MCF 10A (cell line): Measurements from ENCODE around the gene MOK. TPM values are rescaled to one million over a fixed set of nuclear protein-coding genes. Genes with fewer than 3 reads are reported as not detected.
A peak's percentile ranks its signal among the peaks of the same experiment; 100 is the strongest.

ENCODE experiments used
- BruUV-seq: library from RNA; stranded (reverse); fragments of 400-500 nt; replicated peaks from 2 replicates; lab custom pipeline; 2021; lab: Mats Ljungman, UMichigan
- CTCF ChIA-PET: fragments of 300-600 bp; sonication (Branson Sonifier 250); formaldehyde crosslinking; extraction: SDS; loops from one replicate; lab custom pipeline; 2021; ENCODE audit warnings: antibody characterized with exemption, inconsistent platforms; lab: Yijun Ruan, JAX
- POLR2A ChIA-PET: fragments of 300-600, 350-650 bp; sonication (Branson Sonifier 250); formaldehyde crosslinking; extraction: SDS; loops from one replicate; lab custom pipeline; 2020; ENCODE audit warnings: antibody characterized with exemption, inconsistent platforms; lab: Yijun Ruan, JAX
- DNase-seq: peaks from one replicate; pipeline ENCODE4 v3.0.0-alpha.2; 2018; ENCODE audit not compliant: unreplicated experiment
- H3K27ac Mint-ChIP-seq: one replicate; pipeline ENCODE4 v1.8.0; 2022; ENCODE audit warnings: mild to moderate bottlenecking, low read depth, mixed read lengths; ENCODE audit not compliant: unreplicated experiment
- H3K27me3 Mint-ChIP-seq: one replicate; pipeline ENCODE4 v1.8.0; 2022; ENCODE audit warnings: mixed read lengths; ENCODE audit not compliant: insufficient read depth, unreplicated experiment
- H3K36me3 Mint-ChIP-seq: one replicate; pipeline ENCODE4 v1.8.0; 2022; ENCODE audit warnings: mild to moderate bottlenecking, moderate library complexity, mixed read lengths; ENCODE audit not compliant: insufficient read depth, unreplicated experiment
- H3K4me1 Mint-ChIP-seq: one replicate; pipeline ENCODE4 v1.8.0; 2022; ENCODE audit warnings: mixed read lengths; ENCODE audit not compliant: insufficient read depth, unreplicated experiment
- H3K4me3 Mint-ChIP-seq: one replicate; pipeline ENCODE4 v1.8.0; 2022; ENCODE audit warnings: mild to moderate bottlenecking, moderate library complexity, mixed read lengths; ENCODE audit not compliant: unreplicated experiment
- H3K9me3 Mint-ChIP-seq: one replicate; pipeline ENCODE4 v1.8.0; 2022; ENCODE audit warnings: mixed read lengths; ENCODE audit not compliant: unreplicated experiment
- intact Hi-C: fragments of 100-400 bp; cut with micrococcal nuclease; formaldehyde crosslinking; loops from 2 replicates; pipeline ENCODE4 v1.14.1; 2022
- total RNA-seq: library from RNA; stranded (reverse); gene quantifications from 2 replicates; pipeline ENCODE4 v1.2.3, GENCODE V29; 2022
- TF ChIP-seq, protein P1 (sequence below): fragments of 200-600 bp; IDR thresholded peaks from one replicate; pipeline ENCODE4 v1.8.0; 2022; ENCODE audit warnings: antibody characterized with exemption, mild to moderate bottlenecking; ENCODE audit not compliant: unreplicated experiment

Gene MOK
- total RNA-seq, 1 experiment from 2014 or later = 98.9 TPM

- TF ChIP-seq, protein P1, sequence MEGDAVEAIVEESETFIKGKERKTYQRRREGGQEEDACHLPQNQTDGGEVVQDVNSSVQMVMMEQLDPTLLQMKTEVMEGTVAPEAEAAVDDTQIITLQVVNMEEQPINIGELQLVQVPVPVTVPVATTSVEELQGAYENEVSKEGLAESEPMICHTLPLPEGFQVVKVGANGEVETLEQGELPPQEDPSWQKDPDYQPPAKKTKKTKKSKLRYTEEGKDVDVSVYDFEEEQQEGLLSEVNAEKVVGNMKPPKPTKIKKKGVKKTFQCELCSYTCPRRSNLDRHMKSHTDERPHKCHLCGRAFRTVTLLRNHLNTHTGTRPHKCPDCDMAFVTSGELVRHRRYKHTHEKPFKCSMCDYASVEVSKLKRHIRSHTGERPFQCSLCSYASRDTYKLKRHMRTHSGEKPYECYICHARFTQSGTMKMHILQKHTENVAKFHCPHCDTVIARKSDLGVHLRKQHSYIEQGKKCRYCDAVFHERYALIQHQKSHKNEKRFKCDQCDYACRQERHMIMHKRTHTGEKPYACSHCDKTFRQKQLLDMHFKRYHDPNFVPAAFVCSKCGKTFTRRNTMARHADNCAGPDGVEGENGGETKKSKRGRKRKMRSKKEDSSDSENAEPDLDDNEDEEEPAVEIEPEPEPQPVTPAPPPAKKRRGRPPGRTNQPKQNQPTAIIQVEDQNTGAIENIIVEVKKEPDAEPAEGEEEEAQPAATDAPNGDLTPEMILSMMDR = no peak
- ChIA-PET POLR2A (interaction anchor here (0.7 to 1.3 kb wide), 2 partner anchors 17 to 79 kb away, joined by 3 read pairs; no protein-coding TSS in a partner anchor), CTCF (interaction anchor here (0.5 to 1.5 kb wide), 3 partner anchors 74 to 277 kb away, joined by 3 to 5 read pairs (median 3); no protein-coding TSS in a partner anchor)
- no peaks in the 10 kb centered on the region for H3K27me3 Mint-ChIP-seq
- H3K4me1 Mint-ChIP-seq = no peaks in the 10 kb centered on the region
- intact Hi-C loops = no loop called here
- H3K9me3 Mint-ChIP-seq = no peaks in the 10 kb centered on the region
- DNase-seq = no peak
- BruUV-seq = no TSS peak
- peaks cover 7% of the 10 kb centered on the region for H3K36me3 Mint-ChIP-seq
- H3K4me3 Mint-ChIP-seq = no peak overlapping the region
- H3K27ac Mint-ChIP-seq = no peak overlapping the region
These were observed 66.2 kb downstream of the MOK start for GRCh38 chr14:102238766-102239165.

DNA sequence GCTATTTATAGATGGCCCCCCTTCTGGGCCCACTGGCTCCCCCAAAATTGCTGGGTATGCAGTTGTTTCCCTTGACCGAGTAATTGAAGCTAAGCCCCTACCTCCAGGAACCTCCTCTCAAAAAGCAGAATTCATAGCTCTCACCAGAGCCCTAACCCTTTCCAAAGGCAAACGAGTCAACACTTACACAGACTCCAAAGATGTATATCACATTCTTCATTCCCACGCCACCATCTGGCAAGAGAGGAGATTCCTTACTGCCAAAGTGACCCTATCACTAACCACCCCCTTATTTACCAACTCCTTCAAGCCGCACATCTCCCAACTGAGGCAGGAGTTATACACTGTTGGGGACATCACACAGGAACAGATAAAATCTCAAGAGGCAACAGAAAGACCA lies 66.8 kb downstream of the MOK start:
- BruUV-seq = no TSS peak
- no peak for DNase-seq
- H3K4me1 Mint-ChIP-seq = no peaks in the 10 kb centered on the region
- peaks cover 7% of the 10 kb centered on the region for H3K36me3 Mint-ChIP-seq
- intact Hi-C loops = no loop called here
- POLR2A ChIA-PET = interaction anchor here (0.6 to 1.3 kb wide), 3 partner anchors 17 to 79 kb away, joined by 3 read pairs; no protein-coding TSS in a partner anchor
- H3K27ac Mint-ChIP-seq = no peak overlapping the region
- H3K27me3 Mint-ChIP-seq = no peaks in the 10 kb centered on the region
- TF ChIP-seq, protein P1 = no peak
- no peaks in the 10 kb centered on the region for H3K9me3 Mint-ChIP-seq
- no peak overlapping the region for H3K4me3 Mint-ChIP-seq
- CTCF ChIA-PET = interaction anchor here (1.0 to 2.9 kb wide), 3 partner anchors 75 to 77 kb away, joined by 3 to 17 read pairs (median 5); no protein-coding TSS in a partner anchor

DNA sequence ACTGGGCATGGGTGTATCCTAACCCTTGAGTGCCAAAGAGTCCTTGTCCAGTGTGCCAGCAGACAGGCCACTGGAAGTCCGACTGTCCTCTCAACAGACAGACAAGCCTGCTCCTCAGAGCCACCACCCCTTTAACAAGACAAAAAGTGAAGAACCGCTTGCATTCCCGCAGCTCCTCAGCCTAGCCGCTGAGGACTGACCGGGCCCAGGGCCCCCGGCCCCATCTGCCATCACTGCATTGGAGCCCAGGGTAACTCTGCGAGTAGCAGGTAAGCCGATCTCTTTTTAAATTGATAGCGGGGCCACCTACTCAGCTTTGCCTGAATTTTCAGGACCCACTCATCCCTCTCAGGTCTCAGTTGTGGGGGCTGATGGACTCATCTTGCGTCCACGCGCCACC lies 68.9 kb downstream of the MOK start:
- intact Hi-C loops = no loop called here
- ChIA-PET POLR2A (interaction anchor here (0.6 kb wide), 1 partner anchor 477 kb away, joined by 4 read pairs; no protein-coding TSS in a partner anchor), CTCF (interaction anchor here (1.0 to 2.9 kb wide), 5 partner anchors 19 to 82 kb away, joined by 3 to 17 read pairs (median 4); no protein-coding TSS in a partner anchor)
- no TSS peak for BruUV-seq
- Mint-ChIP-seq H3K36me3 (peaks cover 7% of the 10 kb centered on the region), H3K4me1 (no peaks in the 10 kb centered on the region), H3K9me3 (no peaks in the 10 kb centered on the region), H3K27ac (no peak overlapping the region), H3K27me3 (no peaks in the 10 kb centered on the region), H3K4me3 (no peak overlapping the region)
- TF ChIP-seq, protein P1 = no peak
- DNase-seq = no peak

GRCh38 chr14:102235275-102235897 lies 69.6 kb downstream of the MOK start:
- ChIA-PET POLR2A (no interaction called here), CTCF (interaction anchor here (1.1 to 2.9 kb wide), 3 partner anchors 19 to 82 kb away, joined by 3 to 17 read pairs (median 10); no protein-coding TSS in a partner anchor)
- Mint-ChIP-seq H3K27ac (no peak overlapping the region), H3K36me3 (peaks cover 4% of the 10 kb centered on the region), H3K4me1 (no peaks in the 10 kb centered on the region), H3K4me3 (no peak overlapping the region), H3K9me3 (no peaks in the 10 kb centered on the region), H3K27me3 (no peaks in the 10 kb centered on the region)
- intact Hi-C loops = loop anchor here (1.0 to 2.0 kb wide), 3 partner anchors 45 to 79 kb away; partner anchors contain the start of gene MOK
- DNase-seq = peak; percentile 91
- TF ChIP-seq, protein P1 = peak; percentile 66
- no TSS peak for BruUV-seq
